H1 (cell line): Measurements from ENCODE around the gene COPZ1. TPM values are rescaled to one million over a fixed set of nuclear protein-coding genes. Genes with fewer than 3 reads are reported as not detected.

ENCODE experiments used
- CTCF ChIA-PET: fragments of 300-600 bp; sonication (Branson Sonifier 250); formaldehyde crosslinking; loops from one replicate; lab custom pipeline; 2021; ENCODE audit not compliant: partially characterized antibody; lab: Charles Lee
- POLR2A ChIA-PET: fragments of 300-600 bp; sonication (Branson Sonifier 250); formaldehyde crosslinking; loops from one replicate; lab custom pipeline; 2021; ENCODE audit warnings: inconsistent platforms; ENCODE audit not compliant: partially characterized antibody; lab: Charles Lee
- DNase-seq, 2 experiments: peaks; one replicate each; pipeline versions ENCODE4 v3.0.0 to v3.0.0-alpha.2; 2010 to 2022; ENCODE audit warnings: low spot score in 2 of 2, low read depth in 1 of 2, mixed read lengths in 1 of 2
- FAIRE-seq: peaks from 2 replicates; lab custom pipeline; 2011; peaks lifted over from hg19 to GRCh38; lab: Jason Lieb, UNC
- H2AFZ ChIP-seq: 2 replicates; pipeline ENCODE4 v1.8.1; 2012; ENCODE audit warnings: low read length, inconsistent platforms
- H2AK5ac ChIP-seq: 2 replicates; pipeline ENCODE4 v1.6.1; 2013; ENCODE audit warnings: low read depth, low read length
- H2BK120ac ChIP-seq: replicated peaks from 2 replicates; pipeline ENCODE3; 2013; ENCODE audit warnings: low read depth, low read length, inconsistent platforms
- H2BK12ac ChIP-seq: 2 replicates; pipeline ENCODE4 v1.6.1; 2013; ENCODE audit warnings: low read depth, low read length
- H2BK15ac ChIP-seq: 2 replicates; pipeline ENCODE4 v1.6.1; 2013; ENCODE audit warnings: low read length
- H2BK20ac ChIP-seq: 2 replicates; pipeline ENCODE4 v1.6.1; 2013; ENCODE audit warnings: low read length
- H2BK5ac ChIP-seq: 2 replicates; pipeline ENCODE4 v1.6.1; 2013; ENCODE audit warnings: low read depth, low read length
- H3K14ac ChIP-seq: 2 replicates; pipeline ENCODE4 v1.6.1; 2013; ENCODE audit warnings: inconsistent platforms; ENCODE audit not compliant: insufficient read length
- H3K18ac ChIP-seq: 2 replicates; pipeline ENCODE4 v1.6.1; 2013; ENCODE audit warnings: low read length; ENCODE audit errors: extremely low read depth
- H3K23ac ChIP-seq: 2 replicates; pipeline ENCODE4 v1.6.1; 2013; ENCODE audit warnings: inconsistent platforms; ENCODE audit not compliant: insufficient read length
- H3K23me2 ChIP-seq: 2 replicates; pipeline ENCODE4 v1.6.1; 2013; ENCODE audit warnings: low read depth, low read length
- H3K27ac ChIP-seq: 2 replicates; pipeline ENCODE4 v1.6.1; 2011; ENCODE audit warnings: low read depth, low read length, inconsistent platforms
- H3K27me3 ChIP-seq, 4 experiments: replicated peaks in 1 of 4; 1 replicate in 1 of 4; 2 replicates in 3 of 4; pipeline versions ENCODE4 v1.6.1 to v1.8.1; 2011 to 2013; ENCODE audit warnings: low read length in 3 of 4, mild to moderate bottlenecking in 3 of 4, inconsistent platforms in 2 of 4, mixed read lengths in 2 of 4, moderate library complexity in 1 of 4; ENCODE audit not compliant: control insufficient read depth in 3 of 4, insufficient read depth in 3 of 4; ENCODE audit errors: extremely low read depth in 1 of 4
- H3K36me3 ChIP-seq, 4 experiments: 2 replicates each; pipeline versions ENCODE4 v1.6.1 to v1.8.1; 2011 to 2013; ENCODE audit warnings: mild to moderate bottlenecking in 4 of 4, low read length in 3 of 4, moderate library complexity in 2 of 4, control low read depth in 1 of 4, inconsistent platforms in 1 of 4; ENCODE audit not compliant: insufficient read depth in 4 of 4, control insufficient read depth in 2 of 4
- H3K4ac ChIP-seq: replicated peaks from 2 replicates; pipeline ENCODE3; 2013; ENCODE audit warnings: low read length, low read depth, mixed read lengths, inconsistent platforms; ENCODE audit not compliant: insufficient read length
- H3K4me1 ChIP-seq, 4 experiments: replicated peaks in 1 of 4; 1 replicate in 1 of 4; 2 replicates in 3 of 4; pipeline versions ENCODE4 v1.6.1 to v1.8.1; 2011 to 2013; ENCODE audit warnings: low read length in 3 of 4, inconsistent platforms in 2 of 4, mixed read lengths in 1 of 4; ENCODE audit not compliant: insufficient read depth in 4 of 4, control insufficient read depth in 3 of 4
- H3K4me2 ChIP-seq, 2 experiments: 2 replicates each; pipeline versions ENCODE4 v1.6.1 to v1.8.1; 2011 to 2013; ENCODE audit warnings: low read depth in 2 of 2, low read length in 2 of 2, control low read depth in 1 of 2, inconsistent platforms in 1 of 2, mild to moderate bottlenecking in 1 of 2; ENCODE audit not compliant: insufficient read depth in 1 of 2
- H3K4me3 ChIP-seq, 4 experiments: fragments of 200-600, 300-600 bp in 1 of 4; sonication (generic), shearing (Covaris generic), sonication (Bioruptor Twin) in 1 of 4; 2 replicates each; pipeline versions ENCODE4 v1.5.1 to v1.8.1; 2011 to 2016; ENCODE audit warnings: low read length in 4 of 4, low read depth in 3 of 4, control low read depth in 2 of 4, inconsistent platforms in 2 of 4, mild to moderate bottlenecking in 2 of 4, mixed read lengths in 1 of 4, moderate library complexity in 1 of 4; ENCODE audit not compliant: insufficient read depth in 2 of 4; ENCODE audit errors: extremely low read depth in 1 of 4
- H3K56ac ChIP-seq: replicated peaks from 2 replicates; pipeline ENCODE3; 2013; ENCODE audit warnings: low read depth, mild to moderate bottlenecking, mixed read lengths, low read length, inconsistent platforms; ENCODE audit not compliant: insufficient read length
- H3K79me1 ChIP-seq: 2 replicates; pipeline ENCODE4 v1.6.1; 2013; ENCODE audit warnings: low read depth, low read length, control low read depth
- H3K79me2 ChIP-seq, 2 experiments: 2 replicates each; pipeline versions ENCODE4 v1.6.1 to v1.8.1; 2012 to 2013; ENCODE audit warnings: low read length in 2 of 2, mild to moderate bottlenecking in 2 of 2, inconsistent platforms in 1 of 2; ENCODE audit not compliant: insufficient read depth in 2 of 2, control insufficient read depth in 1 of 2
- H3K9ac ChIP-seq, 4 experiments: replicated peaks in 1 of 4; 1 replicate in 1 of 4; 2 replicates in 3 of 4; pipeline versions ENCODE4 v1.6.1 to v1.8.1; 2011 to 2013; ENCODE audit warnings: low read depth in 3 of 4, low read length in 3 of 4, control low read depth in 2 of 4, mild to moderate bottlenecking in 2 of 4, moderate library complexity in 2 of 4, inconsistent platforms in 1 of 4; ENCODE audit errors: extremely low read depth in 1 of 4
- H3K9me3 ChIP-seq, 2 experiments: 2 replicates each; pipeline versions ENCODE4 v1.6.1 to v1.8.1; 2012 to 2013; ENCODE audit warnings: mild to moderate bottlenecking in 2 of 2, moderate library complexity in 2 of 2, control low read depth in 1 of 2, inconsistent platforms in 1 of 2, low read depth in 1 of 2, low read length in 1 of 2, mixed read lengths in 1 of 2; ENCODE audit not compliant: insufficient read depth in 2 of 2
- H4K20me1 ChIP-seq, 2 experiments: replicated peaks in 1 of 2; 2 replicates each; pipeline versions ENCODE3 to v1.8.1; 2011 to 2013; ENCODE audit warnings: inconsistent platforms in 2 of 2, low read length in 2 of 2, mild to moderate bottlenecking in 1 of 2; ENCODE audit not compliant: insufficient read depth in 2 of 2, control insufficient read depth in 1 of 2
- H4K5ac ChIP-seq: 2 replicates; pipeline ENCODE4 v1.6.1; 2013; ENCODE audit warnings: low read length, low read depth, mixed read lengths, inconsistent platforms; ENCODE audit not compliant: insufficient read length
- H4K8ac ChIP-seq: 2 replicates; pipeline ENCODE4 v1.8.0; 2013; ENCODE audit warnings: mild to moderate bottlenecking, moderate library complexity, low read length, inconsistent platforms; ENCODE audit not compliant: insufficient read depth; ENCODE audit errors: extremely low read depth
- H4K91ac ChIP-seq: replicated peaks from 2 replicates; pipeline ENCODE3; 2013; ENCODE audit warnings: low read length, mixed read lengths, inconsistent platforms; ENCODE audit not compliant: insufficient read length
- BACH1 ChIP-seq: IDR thresholded peaks from 2 replicates; pipeline ENCODE4 v1.6.1; 2012; ENCODE audit warnings: low read length, improper control_type of control experiment
- HDAC6 ChIP-seq: IDR thresholded peaks from one replicate; pipeline ENCODE4 v1.7.1; 2012; ENCODE audit warnings: low read depth, mild to moderate bottlenecking, inconsistent platforms, low read length, moderate library complexity
- JUND ChIP-seq: IDR thresholded peaks from 2 replicates; pipeline ENCODE4 v1.6.1; 2011; ENCODE audit warnings: mild to moderate bottlenecking, improper control_type of control experiment, low read length
- POLR2A ChIP-seq, 2 experiments: IDR thresholded peaks; 1 replicate in 1 of 2; 2 replicates in 1 of 2; pipeline ENCODE4 v1.6.1; 2011; ENCODE audit warnings: low read depth in 2 of 2, low read length in 2 of 2, mild to moderate bottlenecking in 2 of 2; ENCODE audit errors: control extremely low read depth in 1 of 2
- POLR2AphosphoS5 ChIP-seq: IDR thresholded peaks from 2 replicates; pipeline ENCODE4 v1.6.1; 2011; ENCODE audit warnings: low read depth, low read length
- POU5F1 ChIP-seq: IDR thresholded peaks from 2 replicates; pipeline ENCODE4 v1.6.1; 2011; ENCODE audit warnings: low read depth, mild to moderate bottlenecking, low read length, moderate library complexity
- RBBP5 ChIP-seq: IDR thresholded peaks from 2 replicates; pipeline ENCODE4 v1.7.1; 2012; ENCODE audit warnings: low read depth, mild to moderate bottlenecking, inconsistent platforms, low read length, moderate library complexity, borderline replicate concordance
- SP4 ChIP-seq: IDR thresholded peaks from 2 replicates; pipeline ENCODE4 v1.6.1; 2012; ENCODE audit warnings: low read length, inconsistent platforms
- TAF1 ChIP-seq: IDR thresholded peaks from 2 replicates; pipeline ENCODE4 v1.6.1; 2011; ENCODE audit warnings: mild to moderate bottlenecking, low read depth, low read length
- WGBS, 2 experiments: shearing (Covaris generic) in 1 of 2; methylation state at CpG; one replicate each; pipeline versions ENCODE4 v1.1.6 to v1.1.7; 2013 to 2015; ENCODE audit warnings: low lambda C conversion rate in 2 of 2, mixed read lengths in 2 of 2, inconsistent platforms in 1 of 2, low coverage in 1 of 2, missing lambda C conversion rate in 1 of 2; ENCODE audit not compliant: insufficient replicate concordance in 2 of 2, insufficient coverage in 1 of 2, insufficient read length in 1 of 2; ENCODE audit errors: extremely low coverage in 1 of 2, missing lambda C conversion rate in 1 of 2; 5-methylcytosine and 5-hydroxymethylcytosine counted together
- polyA plus RNA-seq, 7 experiments: library from polyadenylated mRNA; depleted of rRNA in 3 of 7; stranded (reverse) in 5 of 7; unstranded in 2 of 7; fragments of >200 nt in 5 of 7; fragments of 200-250 nt in 2 of 7; gene quantifications; 1 replicate in 5 of 7; 2 replicates in 1 of 7; 4 replicates in 1 of 7; pipeline versions ENCODE4 v1.2.1 to v1.2.3, GENCODE V29; 2011 to 2013; ENCODE audit warnings: missing spikeins in 2 of 7, mixed read lengths in 2 of 7
- total RNA-seq: library from RNA; stranded (reverse); fragmentation: NEBNext Ultra II Directional; extraction: Animal tissue kit (Norgen Biotek cat#: 25700); gene quantifications from 2 replicates; pipeline ENCODE4 v1.2.1, GENCODE V29; 2021
- TF ChIP-seq, protein P1 (sequence below): IDR thresholded peaks from 2 replicates; pipeline ENCODE4 v1.6.1; 2012; ENCODE audit warnings: inconsistent platforms
- TF ChIP-seq, protein P2 (sequence below): IDR thresholded peaks from 2 replicates; pipeline ENCODE4 v1.6.1; 2012; ENCODE audit warnings: inconsistent platforms

Gene COPZ1
- total and polyA plus RNA-seq, 2 of the 8 experiments (the other 6 are each of a cell fraction or from before 2014, with no cell fraction given) = 103 to 133 TPM

DNA sequence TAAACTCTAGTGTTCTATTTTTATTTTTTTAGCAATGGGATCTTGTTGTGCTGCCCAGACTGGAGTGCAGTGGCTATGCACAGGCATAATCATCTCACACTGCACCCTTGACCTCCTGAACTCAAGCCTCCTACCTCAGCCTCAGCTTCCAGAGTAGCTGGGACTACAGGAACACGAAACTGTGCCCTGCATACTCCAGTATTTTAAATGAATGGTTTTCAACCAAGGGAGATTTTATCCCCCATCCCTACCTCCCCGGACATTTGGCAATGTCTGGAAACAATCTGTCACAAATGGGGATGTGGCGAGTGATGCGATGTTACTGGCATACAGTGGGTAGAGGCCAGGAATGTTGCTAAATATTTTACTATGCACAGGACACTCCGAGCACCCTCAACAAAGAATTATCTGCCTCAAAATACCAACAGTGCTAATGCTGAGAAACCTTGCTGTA, 47.1 kb upstream of the COPZ1 start:
- H4K8ac ChIP-seq = no peak overlapping the region; the same call in 1 of the 2 replicates
- no peak overlapping the region for H2BK12ac ChIP-seq
- H2BK15ac ChIP-seq = no peak overlapping the region
- H3K18ac ChIP-seq = no peak overlapping the region
- CTCF ChIA-PET = interaction anchor here (0.7 to 12.3 kb wide), 5 partner anchors 14 to 91 kb away, joined by 3 to 90 read pairs (median 5); no protein-coding TSS in a partner anchor
- peak overlapping the region in 3 of 4 experiments; percentile 31 to 51 (median 45); a peak in 5 of 7 replicates for H3K9ac ChIP-seq
- H3K79me1 ChIP-seq = peaks cover 4% of the 10 kb centered on the region
- no peak overlapping the region for H2BK120ac ChIP-seq
- no peak overlapping the region for H3K4ac ChIP-seq
- no peak overlapping the region for H4K5ac ChIP-seq
- FAIRE-seq = no peak
- H3K23ac ChIP-seq = no peak overlapping the region
- H3K4me1 ChIP-seq = peaks cover 0 to 7% (median 5%) of the 10 kb centered on the region in 4 experiments; a peak in 5 of 7 replicates
- H2BK20ac ChIP-seq = no peak overlapping the region
- peaks cover 13% of the 10 kb centered on the region for H3K23me2 ChIP-seq
- H4K20me1 ChIP-seq = peaks cover 9 to 14% of the 10 kb centered on the region in 2 experiments
- no peak overlapping the region for H3K27ac ChIP-seq
- H2BK5ac ChIP-seq = peak overlapping the region; percentile 26; the same call in 1 of the 2 replicates
- TF ChIP-seq POLR2A (IDR thresholded peaks at IDR 0.05; ENCODE audit: control extremely low read depth in 1 of 2, low read depth in 2 of 2, low read length in 2 of 2) = peak; percentile 33 to 54; a peak in 2 of 3 replicates
- TF ChIP-seq RBBP5 = no peak
- no peak for TF ChIP-seq JUND
- TF ChIP-seq SP4 = no peak
- no peak for TF ChIP-seq TAF1
- no peak for TF ChIP-seq BACH1
- no peak for TF ChIP-seq POU5F1
- no peak for TF ChIP-seq HDAC6
- TF ChIP-seq, protein P1, sequence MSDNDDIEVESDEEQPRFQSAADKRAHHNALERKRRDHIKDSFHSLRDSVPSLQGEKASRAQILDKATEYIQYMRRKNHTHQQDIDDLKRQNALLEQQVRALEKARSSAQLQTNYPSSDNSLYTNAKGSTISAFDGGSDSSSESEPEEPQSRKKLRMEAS = no peak
- TF ChIP-seq, protein P2, sequence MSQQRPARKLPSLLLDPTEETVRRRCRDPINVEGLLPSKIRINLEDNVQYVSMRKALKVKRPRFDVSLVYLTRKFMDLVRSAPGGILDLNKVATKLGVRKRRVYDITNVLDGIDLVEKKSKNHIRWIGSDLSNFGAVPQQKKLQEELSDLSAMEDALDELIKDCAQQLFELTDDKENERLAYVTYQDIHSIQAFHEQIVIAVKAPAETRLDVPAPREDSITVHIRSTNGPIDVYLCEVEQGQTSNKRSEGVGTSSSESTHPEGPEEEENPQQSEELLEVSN = no peak
- TF ChIP-seq POLR2AphosphoS5 = peak; percentile 55; the same call in 1 of the 2 replicates
- TF ChIP-seq, all 59 proteins: peak for 2
- H2AFZ ChIP-seq = no peak overlapping the region
- no peak overlapping the region for H4K91ac ChIP-seq
- no peak overlapping the region for H3K14ac ChIP-seq
- no peak overlapping the region for H3K56ac ChIP-seq
- POLR2A ChIA-PET = interaction anchor here (1.0 to 44.8 kb wide), 9 partner anchors 7 to 82 kb away, joined by 3 to 1006 read pairs (median 53); no protein-coding TSS in a partner anchor
- H3K79me2 ChIP-seq = peaks cover 15 to 79% of the 10 kb centered on the region in 2 experiments
- H3K36me3 ChIP-seq = peaks cover 14 to 42% (median 22%) of the 10 kb centered on the region in 4 experiments
- H2AK5ac ChIP-seq = no peak overlapping the region
- H3K4me2 ChIP-seq = peak overlapping the region; percentile 62 to 88
- H3K27me3 ChIP-seq = no peaks in the 10 kb centered on the region
- H3K9me3 ChIP-seq = no peaks in the 10 kb centered on the region
- 88% methylated on average over 5 of the region's 5 CpGs; no CpG with 5 or more reads in 1 of the 2 experiments for WGBS, 2 experiments
- DNase-seq = no peak
- peak overlapping the region; percentile 79 to 97 (median 88); a peak in 6 of 8 replicates for H3K4me3 ChIP-seq
